ENCODE data around the gene ZSWIM8.
"Not testable (repeated sequence)": the region's sequence is repeated elsewhere in the genome, so short reads cannot be mapped to it uniquely, and the experiment has no call there.

The ZSWIM8 gene

DNA sequence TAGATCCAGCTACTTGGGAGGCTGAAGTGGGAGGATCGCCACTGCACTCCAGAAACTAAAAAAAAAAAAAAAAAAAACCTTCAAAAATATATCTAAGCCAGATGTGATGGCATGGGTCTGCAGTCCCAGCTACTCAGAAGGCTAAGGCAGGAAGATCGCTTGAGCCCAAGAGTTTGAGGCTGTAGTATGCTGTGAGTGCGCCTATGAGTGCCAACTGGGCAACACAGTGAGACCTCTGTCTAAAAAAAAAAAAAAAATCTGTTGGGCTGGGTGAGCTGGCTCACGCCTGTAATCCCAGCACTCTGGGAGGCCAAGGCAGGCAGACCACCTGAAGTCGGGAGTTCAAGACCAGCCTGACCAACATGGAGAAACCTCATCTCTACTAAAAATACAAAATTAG is 6.4 kb upstream of the ZSWIM8 start:
- H3K36me3 ChIP-seq (ENCODE audit: insufficient read depth, low read length): peaks cover 9% of the 10 kb centered on the region

DNA sequence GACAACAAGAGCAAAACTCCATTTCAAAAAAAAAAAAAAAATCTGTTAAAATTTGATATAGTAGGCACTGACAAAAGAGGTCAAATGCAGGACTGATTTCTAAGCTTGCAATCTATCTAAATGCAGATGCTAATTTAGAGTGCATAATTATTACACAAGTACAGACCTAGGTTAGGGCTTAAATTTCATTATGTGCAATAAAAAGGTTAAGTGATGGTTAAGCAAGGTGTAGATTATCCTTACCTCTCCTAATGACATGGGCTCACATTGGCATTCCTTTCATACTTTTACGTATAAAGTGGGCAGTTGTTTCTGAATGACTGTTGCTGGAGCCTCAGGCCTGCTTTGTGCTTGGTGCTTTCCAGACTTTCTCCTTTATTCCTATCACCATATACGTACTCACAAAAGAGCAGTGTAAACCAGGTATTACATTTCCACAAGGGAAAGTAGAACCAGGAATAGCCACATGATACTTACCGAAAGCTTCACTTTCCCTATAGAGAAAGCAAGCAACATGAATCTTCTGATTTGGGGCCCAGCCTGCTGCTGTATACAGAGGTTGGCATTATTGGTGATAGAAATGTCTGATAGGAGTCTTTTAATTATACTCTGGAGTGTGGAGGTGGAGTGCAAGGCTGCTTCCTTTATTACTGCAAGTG is 5.7 kb upstream of the ZSWIM8 start:
- Histone ChIP-seq H3K4me1 (ENCODE audit: insufficient read depth, low read length) (peaks cover 39% of the 10 kb centered on the region), H3K9ac (ENCODE audit: low read length) (no peak overlapping the region), H3K9me3 (ENCODE audit: low read length) (no peaks in the 10 kb centered on the region), H3K4me3 (ENCODE audit: low read depth in 1 of 2, low read length in 2 of 2) (no peak overlapping the region), H3K27me3 (ENCODE audit: control insufficient read depth in 1 of 2, insufficient read depth in 2 of 2, low read length in 2 of 2) (no peaks in the 10 kb centered on the region), H3K27ac (ENCODE audit: low read depth, low read length) (no peak overlapping the region), H3K36me3 (ENCODE audit: insufficient read depth, low read length) (peaks cover 9% of the 10 kb centered on the region)

More for the DNA sequence above, 6.4 kb upstream of the ZSWIM8 start:
- H3K4me3 ChIP-seq (ENCODE audit: low read depth in 1 of 2, low read length in 2 of 2): no peak overlapping the region
- H3K4me1 ChIP-seq (ENCODE audit: insufficient read depth, low read length): peaks cover 45% of the 10 kb centered on the region
- H3K27ac ChIP-seq (ENCODE audit: low read depth, low read length): no peak overlapping the region
- H3K27me3 ChIP-seq (ENCODE audit: control insufficient read depth in 1 of 2, insufficient read depth in 2 of 2, low read length in 2 of 2): no peaks in the 10 kb centered on the region
- H3K9ac ChIP-seq (ENCODE audit: low read length): no peak overlapping the region
- no peaks in the 10 kb centered on the region for H3K9me3 ChIP-seq (ENCODE audit: low read length)

DNA sequence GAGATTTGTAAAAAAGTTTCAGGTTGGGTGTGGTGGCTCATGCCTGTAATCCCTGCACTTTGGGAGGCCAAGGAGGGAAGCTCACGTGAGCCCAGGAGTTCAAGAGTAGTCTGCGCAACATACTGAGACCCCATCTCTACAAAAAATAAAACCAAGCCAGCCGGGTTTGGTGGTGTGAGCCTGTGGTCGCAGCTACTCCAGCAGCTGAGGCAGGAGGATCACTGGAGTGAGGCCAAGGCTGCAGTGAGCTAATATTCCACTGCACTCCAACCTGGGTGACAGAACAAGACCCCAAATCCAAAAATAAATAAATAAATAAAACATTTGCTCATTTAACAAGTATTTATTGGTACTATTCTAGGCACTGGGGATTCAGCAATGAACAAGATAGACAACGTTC is 5.1 kb upstream of the ZSWIM8 start:
- H3K36me3 ChIP-seq (ENCODE audit: insufficient read depth, low read length): peaks cover 6% of the 10 kb centered on the region
- H3K27me3 ChIP-seq (ENCODE audit: control insufficient read depth in 1 of 2, insufficient read depth in 2 of 2, low read length in 2 of 2): no peaks in the 10 kb centered on the region
- H3K9me3 ChIP-seq (ENCODE audit: low read length): no peaks in the 10 kb centered on the region
- no peak overlapping the region for H3K27ac ChIP-seq (ENCODE audit: low read depth, low read length)
- H3K4me1 ChIP-seq (ENCODE audit: insufficient read depth, low read length): peaks cover 32% of the 10 kb centered on the region
- peak overlapping the region; percentile 83 for H3K9ac ChIP-seq (ENCODE audit: low read length)
- H3K4me3 ChIP-seq (ENCODE audit: low read depth in 1 of 2, low read length in 2 of 2): no peak overlapping the region

DNA sequence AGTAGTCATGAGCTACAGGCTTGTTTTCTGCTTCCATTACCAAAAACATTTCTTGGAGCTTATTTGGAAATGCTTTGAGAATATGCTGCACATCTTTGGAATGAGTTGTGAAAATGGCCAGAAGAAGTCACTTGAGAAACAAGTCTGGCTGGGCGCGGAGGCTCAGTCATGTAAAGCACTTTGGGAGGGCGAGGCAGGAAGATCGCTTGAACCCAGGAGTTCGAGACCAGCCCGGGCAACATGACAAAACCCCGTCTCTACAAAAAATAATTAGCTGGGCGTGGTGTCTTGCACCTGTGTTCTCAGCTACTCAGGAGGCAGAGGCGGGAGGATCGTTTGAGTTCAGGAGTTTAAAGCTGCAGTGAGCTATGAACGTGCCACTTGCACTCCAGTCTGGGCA is 4.4 kb upstream of the ZSWIM8 start:
- no peaks in the 10 kb centered on the region for H3K27me3 ChIP-seq (ENCODE audit: control insufficient read depth in 1 of 2, insufficient read depth in 2 of 2, low read length in 2 of 2)
- no peak overlapping the region for H3K27ac ChIP-seq (ENCODE audit: low read depth, low read length)
- H3K4me3 ChIP-seq (ENCODE audit: low read depth in 1 of 2, low read length in 2 of 2): peak overlapping the region; percentile 22 to 93
- no peaks in the 10 kb centered on the region for H3K9me3 ChIP-seq (ENCODE audit: low read length)
- H3K4me1 ChIP-seq (ENCODE audit: insufficient read depth, low read length): peaks cover 28% of the 10 kb centered on the region
- no peaks in the 10 kb centered on the region for H3K36me3 ChIP-seq (ENCODE audit: insufficient read depth, low read length)
- peak overlapping the region; percentile 83 for H3K9ac ChIP-seq (ENCODE audit: low read length)

DNA sequence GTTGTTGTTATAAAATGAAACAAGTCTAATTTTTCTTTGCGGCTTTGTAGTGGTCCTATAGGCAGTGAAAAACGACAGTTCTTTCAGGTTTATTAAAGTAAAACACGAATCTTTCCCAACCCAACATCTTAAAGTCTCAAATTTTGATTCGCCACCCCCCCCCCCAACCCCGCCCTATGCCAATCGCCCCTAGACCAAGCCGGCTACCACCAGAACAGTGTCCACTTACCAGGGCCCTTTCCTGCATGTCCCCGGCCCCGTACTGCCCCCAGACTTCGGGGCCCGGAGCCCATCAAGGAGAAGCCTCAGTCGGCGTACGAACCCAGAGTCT is 3.9 kb upstream of the ZSWIM8 start:
- no peaks in the 10 kb centered on the region for H3K27me3 ChIP-seq (ENCODE audit: control insufficient read depth in 1 of 2, insufficient read depth in 2 of 2, low read length in 2 of 2)
- H3K4me3 ChIP-seq (ENCODE audit: low read depth in 1 of 2, low read length in 2 of 2): peak overlapping the region; percentile 22 to 93
- H3K4me1 ChIP-seq (ENCODE audit: insufficient read depth, low read length): peaks cover 33% of the 10 kb centered on the region
- H3K9me3 ChIP-seq (ENCODE audit: low read length): no peaks in the 10 kb centered on the region
- H3K36me3 ChIP-seq (ENCODE audit: insufficient read depth, low read length): no peaks in the 10 kb centered on the region
- H3K27ac ChIP-seq (ENCODE audit: low read depth, low read length): peak overlapping the region; percentile 38
- peak overlapping the region; percentile 83 for H3K9ac ChIP-seq (ENCODE audit: low read length)

DNA sequence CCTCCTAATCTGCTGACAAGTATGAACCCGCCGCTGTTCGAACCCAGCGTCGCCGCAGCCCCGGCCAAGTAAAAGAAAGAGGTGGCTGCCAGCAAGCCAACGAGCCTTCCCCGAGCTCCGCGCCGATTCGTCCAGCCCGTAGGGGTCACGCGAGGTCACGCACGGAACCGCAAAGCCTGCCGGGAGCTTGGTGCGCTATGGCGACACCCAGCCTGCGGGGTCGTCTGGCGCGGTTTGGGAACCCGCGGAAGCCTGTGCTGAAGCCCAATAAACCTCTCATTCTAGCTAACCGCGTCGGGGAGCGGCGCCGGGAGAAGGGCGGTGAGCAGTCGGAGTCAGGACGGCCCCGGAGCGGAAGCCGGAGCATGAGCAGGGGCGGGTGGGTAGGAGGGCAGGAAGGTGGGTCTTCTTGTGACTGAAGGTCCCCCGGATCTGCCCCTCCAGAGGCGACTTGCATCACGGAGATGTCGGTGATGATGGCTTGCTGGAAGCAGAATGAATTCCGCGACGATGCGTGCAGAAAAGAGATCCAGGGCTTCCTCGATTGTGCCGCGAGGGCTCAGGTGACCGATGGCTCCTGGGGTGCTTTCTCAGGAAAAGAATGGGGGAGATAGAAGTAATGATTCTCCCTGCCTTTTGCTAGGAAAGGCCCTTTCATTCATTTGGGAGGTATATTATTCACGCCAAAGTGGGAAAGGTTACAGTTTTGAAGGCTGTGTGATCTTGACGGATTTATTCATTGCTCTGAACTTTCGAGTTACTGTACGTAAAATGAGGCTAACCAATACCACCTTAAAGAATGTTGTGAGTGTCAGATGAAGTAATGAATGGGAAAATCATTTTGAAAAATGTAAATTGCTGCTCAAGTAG is 3.3 kb upstream of the ZSWIM8 start, which contains the start of gene CHCHD1:
TSS of gene CHCHD1 (plus strand) at position 170 of the 870 bp plus-strand sequence. CDS start at position 198, 28 bp downstream.
- Histone ChIP-seq H3K27me3 (ENCODE audit: control insufficient read depth in 1 of 2, insufficient read depth in 2 of 2, low read length in 2 of 2) (no peaks in the 10 kb centered on the region), H3K36me3 (ENCODE audit: insufficient read depth, low read length) (no peaks in the 10 kb centered on the region), H3K27ac (ENCODE audit: low read depth, low read length) (peak within 1 kb of the TSS; percentile 38), H3K4me1 (ENCODE audit: insufficient read depth, low read length) (peaks cover 38% of the 10 kb centered on the region), H3K9ac (ENCODE audit: low read length) (peak within 1 kb of the TSS; percentile 83), H3K9me3 (ENCODE audit: low read length) (no peaks in the 10 kb centered on the region), H3K4me3 (ENCODE audit: low read depth in 1 of 2, low read length in 2 of 2) (peak within 1 kb of the TSS; percentile 22 to 93)

DNA sequence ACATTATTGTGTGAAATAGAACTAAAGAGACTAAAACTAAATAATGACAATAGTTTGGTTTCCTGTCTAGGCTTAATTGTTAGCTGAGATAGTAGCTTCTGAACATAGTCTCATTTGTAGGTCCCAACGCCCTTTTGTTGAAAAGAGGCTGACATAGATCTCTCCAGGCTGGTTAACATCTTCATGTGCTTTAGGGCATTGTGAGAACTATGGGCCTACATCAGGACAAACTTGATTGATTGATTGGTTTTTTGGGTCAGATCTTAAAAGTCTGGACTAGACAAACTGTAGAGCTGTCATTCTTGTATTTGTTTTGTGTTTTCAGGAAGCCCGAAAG is 2.7 kb upstream of the ZSWIM8 start:
- H3K4me1 ChIP-seq (ENCODE audit: insufficient read depth, low read length): peaks cover 43% of the 10 kb centered on the region

DNA sequence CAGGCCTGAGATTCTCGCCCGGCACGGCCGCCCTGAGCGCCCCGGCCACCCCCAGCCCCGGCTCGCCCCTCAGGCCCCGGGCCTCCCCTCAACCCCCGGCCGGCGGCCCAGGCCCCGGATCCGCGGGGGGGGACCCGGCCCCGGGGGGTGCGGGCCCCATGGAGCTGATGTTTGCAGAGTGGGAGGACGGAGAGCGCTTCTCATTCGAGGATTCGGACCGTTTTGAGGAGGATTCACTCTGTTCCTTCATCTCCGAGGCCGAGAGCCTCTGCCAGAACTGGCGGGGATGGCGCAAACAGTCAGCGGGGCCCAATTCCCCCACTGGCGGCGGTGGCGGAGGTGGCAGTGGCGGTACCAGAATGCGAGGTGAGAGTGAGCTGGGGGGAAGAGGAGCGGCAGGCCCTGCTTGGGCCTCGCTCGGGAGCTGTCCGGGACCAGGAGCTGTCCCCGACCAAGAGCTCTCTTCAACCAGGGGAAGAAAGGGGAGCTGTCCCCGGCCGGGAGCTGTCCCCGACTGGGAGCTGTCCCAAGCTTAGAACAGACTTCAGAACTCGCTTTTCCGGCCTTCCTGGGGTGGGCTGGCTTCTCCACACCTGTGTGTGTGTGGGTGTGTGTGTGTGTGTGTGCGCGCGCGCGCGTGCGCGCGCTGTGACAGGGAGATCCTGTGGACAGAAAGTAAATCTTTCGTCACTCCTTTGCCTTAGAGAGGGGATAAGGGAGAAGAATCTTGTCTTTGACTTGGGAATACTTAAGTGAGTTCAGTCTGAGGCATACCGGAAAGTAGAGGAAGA is 510 bp downstream of the ZSWIM8 start:
- peak overlapping the region; percentile 84 to 87 for H3K4me3 ChIP-seq (ENCODE audit: low read depth in 1 of 2, low read length in 2 of 2)
- H3K9me3 ChIP-seq (ENCODE audit: low read length): no peaks in the 10 kb centered on the region
- peak overlapping the region; percentile 93 for H3K27ac ChIP-seq (ENCODE audit: low read depth, low read length)
- peaks cover 40% of the 10 kb centered on the region for H3K4me1 ChIP-seq (ENCODE audit: insufficient read depth, low read length)
- H3K9ac ChIP-seq (ENCODE audit: low read length): peak overlapping the region; percentile 97
- H3K36me3 ChIP-seq (ENCODE audit: insufficient read depth, low read length): peaks cover 21% of the 10 kb centered on the region
- H3K27me3 ChIP-seq (ENCODE audit: control insufficient read depth in 1 of 2, insufficient read depth in 2 of 2, low read length in 2 of 2): no peaks in the 10 kb centered on the region

More for the DNA sequence above, 2.7 kb upstream of the ZSWIM8 start:
- Histone ChIP-seq H3K9ac (ENCODE audit: low read length) (no peak overlapping the region), H3K27ac (ENCODE audit: low read depth, low read length) (peak overlapping the region; percentile 38), H3K27me3 (ENCODE audit: control insufficient read depth in 1 of 2, insufficient read depth in 2 of 2, low read length in 2 of 2) (no peaks in the 10 kb centered on the region), H3K9me3 (ENCODE audit: low read length) (no peaks in the 10 kb centered on the region), H3K36me3 (ENCODE audit: insufficient read depth, low read length) (no peaks in the 10 kb centered on the region), H3K4me3 (ENCODE audit: low read depth in 1 of 2, low read length in 2 of 2) (peak overlapping the region in 1 of 2 donors; percentile 93)

DNA sequence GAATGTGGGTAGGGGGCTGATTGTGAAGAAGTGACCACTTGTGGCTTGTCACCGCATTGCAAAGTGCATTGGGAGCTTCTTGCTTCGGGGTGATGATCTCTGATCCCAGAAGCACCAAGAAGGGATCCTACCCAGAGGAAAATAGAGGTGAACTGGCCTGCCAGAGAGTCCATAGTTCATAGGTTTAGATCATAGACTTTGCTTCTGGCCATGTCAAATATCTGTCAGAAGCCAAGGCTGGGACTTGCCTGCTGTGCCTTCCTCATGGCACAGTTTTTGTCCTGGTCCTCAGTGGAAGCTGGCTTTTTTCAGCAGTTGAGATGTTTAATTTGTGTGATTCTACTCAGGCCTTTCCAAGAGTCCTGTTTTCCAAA is 1.1 kb downstream of the ZSWIM8 start:
- H3K4me1 ChIP-seq (ENCODE audit: insufficient read depth, low read length): peaks cover 35% of the 10 kb centered on the region
- H3K36me3 ChIP-seq (ENCODE audit: insufficient read depth, low read length): peaks cover 27% of the 10 kb centered on the region
- H3K4me3 ChIP-seq (ENCODE audit: low read depth in 1 of 2, low read length in 2 of 2): peak overlapping the region; percentile 84 to 87
- H3K9me3 ChIP-seq (ENCODE audit: low read length): no peaks in the 10 kb centered on the region
- H3K27ac ChIP-seq (ENCODE audit: low read depth, low read length): peak overlapping the region; percentile 93
- H3K27me3 ChIP-seq (ENCODE audit: control insufficient read depth in 1 of 2, insufficient read depth in 2 of 2, low read length in 2 of 2): no peaks in the 10 kb centered on the region
- peak overlapping the region; percentile 97 for H3K9ac ChIP-seq (ENCODE audit: low read length)

DNA sequence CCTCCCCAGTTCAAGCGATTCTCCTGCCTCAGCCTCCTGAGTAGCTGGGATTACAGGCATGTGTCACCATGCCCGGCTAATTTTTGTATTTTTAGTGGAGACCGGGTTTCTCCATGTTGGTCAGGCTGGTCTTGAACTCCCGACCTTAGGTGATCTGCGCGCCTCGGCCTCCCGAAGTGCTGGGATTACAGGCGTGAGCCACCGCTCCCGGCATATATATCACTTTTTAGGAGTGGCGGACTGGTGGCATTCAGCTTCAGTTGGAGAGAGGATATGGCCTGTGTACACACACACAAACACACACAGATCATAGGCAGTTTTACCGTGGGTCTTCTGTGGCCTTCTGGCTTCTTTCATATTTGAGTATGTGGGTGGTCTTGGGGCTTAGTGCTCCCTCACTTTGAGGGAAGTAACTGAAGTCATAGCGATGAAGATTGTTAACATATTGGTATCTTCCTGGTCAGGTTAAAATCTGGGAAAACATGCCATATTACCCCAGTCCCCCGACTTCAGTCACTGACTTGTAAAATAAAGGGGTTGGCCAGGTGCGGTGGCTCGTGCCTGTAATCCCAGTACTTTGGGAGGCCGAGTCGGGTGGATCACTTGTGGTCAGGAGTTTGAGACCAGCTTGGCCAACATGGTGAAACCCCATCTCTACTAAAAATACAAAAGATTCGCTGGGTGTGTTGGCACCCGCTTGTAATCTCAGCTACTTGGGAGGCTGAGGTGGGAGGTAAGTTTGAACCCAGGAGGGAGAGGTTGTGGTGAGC is 1.8 kb downstream of the ZSWIM8 start:
- H3K27ac ChIP-seq (ENCODE audit: low read depth, low read length); H3K27me3 ChIP-seq (ENCODE audit: control insufficient read depth in 1 of 2, insufficient read depth in 2 of 2, low read length in 2 of 2); H3K9me3 ChIP-seq (ENCODE audit: low read length): not testable (repeated sequence)
- peaks cover 35% of the 10 kb centered on the region for H3K4me1 ChIP-seq (ENCODE audit: insufficient read depth, low read length)
- peak overlapping the region; percentile 7 for H3K9ac ChIP-seq (ENCODE audit: low read length)
- H3K4me3 ChIP-seq (ENCODE audit: low read depth in 1 of 2, low read length in 2 of 2): peak overlapping the region in 1 of 2 donors; percentile 12
- H3K36me3 ChIP-seq (ENCODE audit: insufficient read depth, low read length): peaks cover 34% of the 10 kb centered on the region
